Measurements from ENCODE around the gene EHBP1. TPM values are rescaled to one million over a fixed set of nuclear protein-coding genes. Genes with fewer than 3 reads are reported as not detected.

The EHBP1 gene
- polyA plus RNA-seq, 3 donors = 4.2 to 6.1 (median 6.0) TPM

DNA sequence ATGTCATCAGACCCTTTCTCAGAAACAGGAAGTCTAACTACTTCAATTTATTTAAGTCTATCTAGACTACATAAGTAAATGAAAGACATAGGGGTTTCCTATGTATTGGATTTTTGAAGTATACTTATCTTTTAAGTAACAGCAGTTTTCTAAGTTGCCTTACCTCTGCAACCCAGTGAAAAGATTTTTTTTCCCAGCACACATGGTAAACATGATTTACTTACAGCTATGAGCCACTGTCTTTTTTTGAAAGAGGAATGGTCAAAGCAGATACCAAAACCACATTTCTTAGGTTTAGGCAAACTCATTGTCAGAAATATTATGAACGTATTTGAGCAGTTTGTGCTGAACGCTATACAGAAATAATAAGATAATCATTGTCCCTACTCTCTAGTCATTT lies 266.4 kb downstream of the EHBP1 start:
- no peak for DNase-seq
- H3K36me3 Mint-ChIP-seq = peaks cover 3 to 5% of the 10 kb centered on the region in 2 donors
- no peaks in the 10 kb centered on the region for H3K4me1 Mint-ChIP-seq
- no peak overlapping the region for H3K4me3 ChIP-seq (replicated peaks in 1 of 3; ENCODE audit: low read depth in 2 of 3, low read length in 3 of 3)
- H3K27ac ChIP-seq (ENCODE audit: low read depth in 1 of 2, low read length in 2 of 2) = no peak overlapping the region
- no peak overlapping the region for H2AFZ ChIP-seq (ENCODE audit: insufficient read depth, low read depth, low read length, poor library complexity, severe bottlenecking)
- no peak overlapping the region for H3K9ac ChIP-seq (ENCODE audit: insufficient read depth, low read length, poor library complexity, severe bottlenecking)
- peaks cover 0 to 2% (median 0%) of the 10 kb centered on the region in 7 donors for H3K9me3 Mint-ChIP-seq
- WGBS (ENCODE audit: insufficient coverage) = no CpG with 5 or more reads among the region's 2 CpGs
- no peaks in the 10 kb centered on the region for H3K36me3 ChIP-seq (replicated peaks in 1 of 2; ENCODE audit: control insufficient read depth in 1 of 2, insufficient read depth in 2 of 2, low read length in 2 of 2)
- no peaks in the 10 kb centered on the region for H3K27me3 ChIP-seq (ENCODE audit: control insufficient read depth in 2 of 2, insufficient read depth in 2 of 2, low read length in 2 of 2)
- H3K9me3 ChIP-seq (replicated peaks in 1 of 2; ENCODE audit: control insufficient read depth in 1 of 2, insufficient read depth in 1 of 2, low read length in 2 of 2) = no peaks in the 10 kb centered on the region
- intact Hi-C loops (cut with micrococcal nuclease) = no loop called here
- no peaks in the 10 kb centered on the region for H3K27me3 Mint-ChIP-seq (ENCODE audit: low read depth in 3 of 3)
- TF ChIP-seq, protein P1, sequence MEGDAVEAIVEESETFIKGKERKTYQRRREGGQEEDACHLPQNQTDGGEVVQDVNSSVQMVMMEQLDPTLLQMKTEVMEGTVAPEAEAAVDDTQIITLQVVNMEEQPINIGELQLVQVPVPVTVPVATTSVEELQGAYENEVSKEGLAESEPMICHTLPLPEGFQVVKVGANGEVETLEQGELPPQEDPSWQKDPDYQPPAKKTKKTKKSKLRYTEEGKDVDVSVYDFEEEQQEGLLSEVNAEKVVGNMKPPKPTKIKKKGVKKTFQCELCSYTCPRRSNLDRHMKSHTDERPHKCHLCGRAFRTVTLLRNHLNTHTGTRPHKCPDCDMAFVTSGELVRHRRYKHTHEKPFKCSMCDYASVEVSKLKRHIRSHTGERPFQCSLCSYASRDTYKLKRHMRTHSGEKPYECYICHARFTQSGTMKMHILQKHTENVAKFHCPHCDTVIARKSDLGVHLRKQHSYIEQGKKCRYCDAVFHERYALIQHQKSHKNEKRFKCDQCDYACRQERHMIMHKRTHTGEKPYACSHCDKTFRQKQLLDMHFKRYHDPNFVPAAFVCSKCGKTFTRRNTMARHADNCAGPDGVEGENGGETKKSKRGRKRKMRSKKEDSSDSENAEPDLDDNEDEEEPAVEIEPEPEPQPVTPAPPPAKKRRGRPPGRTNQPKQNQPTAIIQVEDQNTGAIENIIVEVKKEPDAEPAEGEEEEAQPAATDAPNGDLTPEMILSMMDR (IDR thresholded peaks at IDR 0.05) = no peak
- H3K4me2 ChIP-seq (replicated peaks; ENCODE audit: extremely low read depth, low read length, poor library complexity, severe bottlenecking) = no peak overlapping the region
- no peak overlapping the region for H3K27ac Mint-ChIP-seq
- H3K4me3 Mint-ChIP-seq = no peak overlapping the region
- no peaks in the 10 kb centered on the region for H3K79me2 ChIP-seq (ENCODE audit: insufficient read depth, low read length)
- no peaks in the 10 kb centered on the region for H3K4me1 ChIP-seq (ENCODE audit: control insufficient read depth in 1 of 2, insufficient read depth in 2 of 2, low read length in 2 of 2)
- no peaks in the 10 kb centered on the region for H4K20me1 ChIP-seq (ENCODE audit: insufficient read depth, low read length)

DNA sequence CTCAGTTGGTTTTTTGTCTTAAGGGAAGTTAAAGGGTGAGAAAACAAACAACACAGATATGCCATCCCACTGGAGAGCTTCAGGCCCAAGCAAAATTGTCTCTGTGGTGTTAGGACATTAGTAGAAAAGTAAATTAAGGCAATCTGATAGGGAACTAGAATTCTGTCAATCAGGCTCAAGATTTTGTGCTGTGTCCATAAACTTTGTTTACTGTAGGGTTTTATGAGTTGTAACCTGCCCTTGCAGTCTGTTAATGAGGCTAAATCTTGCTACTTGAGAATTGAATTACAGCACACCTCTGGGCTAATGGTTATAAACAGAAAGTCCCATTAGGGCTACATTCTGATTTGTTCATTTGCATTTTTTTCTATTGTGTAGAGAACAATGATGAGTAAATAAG lies 267.1 kb downstream of the EHBP1 start:
- Histone ChIP-seq H3K9me3 (replicated peaks in 1 of 2; ENCODE audit: control insufficient read depth in 1 of 2, insufficient read depth in 1 of 2, low read length in 2 of 2) (no peaks in the 10 kb centered on the region), H3K4me2 (replicated peaks; ENCODE audit: extremely low read depth, low read length, poor library complexity, severe bottlenecking) (no peak overlapping the region), H3K4me3 (replicated peaks in 1 of 3; ENCODE audit: low read depth in 2 of 3, low read length in 3 of 3) (no peak overlapping the region), H3K9ac (ENCODE audit: insufficient read depth, low read length, poor library complexity, severe bottlenecking) (no peak overlapping the region), H3K27ac (ENCODE audit: low read depth in 1 of 2, low read length in 2 of 2) (no peak overlapping the region), H4K20me1 (ENCODE audit: insufficient read depth, low read length) (no peaks in the 10 kb centered on the region), H3K27me3 (ENCODE audit: control insufficient read depth in 2 of 2, insufficient read depth in 2 of 2, low read length in 2 of 2) (no peaks in the 10 kb centered on the region), H3K36me3 (replicated peaks in 1 of 2; ENCODE audit: control insufficient read depth in 1 of 2, insufficient read depth in 2 of 2, low read length in 2 of 2) (no peaks in the 10 kb centered on the region), H3K4me1 (ENCODE audit: control insufficient read depth in 1 of 2, insufficient read depth in 2 of 2, low read length in 2 of 2) (no peaks in the 10 kb centered on the region), H2AFZ (ENCODE audit: insufficient read depth, low read depth, low read length, poor library complexity, severe bottlenecking) (no peak overlapping the region), H3K79me2 (ENCODE audit: insufficient read depth, low read length) (no peaks in the 10 kb centered on the region)
- Mint-ChIP-seq H3K36me3 (peaks cover 3 to 5% of the 10 kb centered on the region in 2 donors), H3K4me1 (no peaks in the 10 kb centered on the region), H3K9me3 (peaks cover 0 to 2% (median 0%) of the 10 kb centered on the region in 7 donors), H3K4me3 (no peak overlapping the region), H3K27ac (no peak overlapping the region), H3K27me3 (ENCODE audit: low read depth in 3 of 3) (no peaks in the 10 kb centered on the region)
- DNase-seq = no peak
- TF ChIP-seq, protein P1 (IDR thresholded peaks at IDR 0.05) = no peak
- intact Hi-C loops (cut with micrococcal nuclease) = no loop called here

Measured in CD14-positive monocyte (primary cell).